C4-2B (cell line): ENCODE measurements around the gene DGKB.

Experiments used
- CTCF ChIP-seq: fragments of 450-650 bp; conservative IDR thresholded peaks from 2 replicates; pipeline ENCODE4 v1.5.1; 2017; ENCODE audit warnings: mild to moderate bottlenecking
- ZFX ChIP-seq: fragments of 450-650 bp; IDR thresholded peaks from 2 replicates; pipeline ENCODE4 v1.6.1; 2017

DNA sequence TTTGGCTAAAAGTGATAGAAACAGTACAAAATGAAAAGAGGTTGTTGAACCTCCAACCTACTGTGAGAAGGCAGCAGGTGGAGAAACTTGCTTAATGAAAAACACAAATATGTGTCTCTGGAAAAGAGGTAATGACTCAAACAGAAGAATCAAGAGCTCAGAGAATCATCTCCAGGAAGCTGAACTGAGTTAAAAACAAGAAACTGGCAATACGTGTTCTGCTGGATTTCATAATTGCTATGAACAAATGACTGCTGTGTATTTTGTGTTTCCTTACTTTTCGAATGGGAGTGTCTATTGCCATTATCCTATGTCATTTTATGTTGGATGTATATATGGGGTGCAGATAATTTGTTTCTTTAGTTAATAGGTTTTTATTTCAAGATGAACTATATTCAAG is 401.1 kb downstream of the DGKB start:
- TF ChIP-seq ZFX (no peak), CTCF (no peak)
